GM12878 (cell line): ENCODE data around the gene RUNX3. TPM values are rescaled to one million over a fixed set of nuclear protein-coding genes. Genes with fewer than 3 reads are reported as not detected.

Experiments used
- BACH1 ChIP-seq: fragments of 450-650 bp; IDR thresholded peaks from 2 replicates; pipeline ENCODE4 v1.6.1; 2017; ENCODE audit warnings: mild to moderate bottlenecking, borderline replicate concordance
- BMI1 ChIP-seq: fragments of 450-650 bp; IDR thresholded peaks from 2 replicates; pipeline ENCODE4 v1.6.1; 2016; ENCODE audit warnings: mild to moderate bottlenecking, moderate library complexity, borderline replicate concordance
- CBFB ChIP-seq: IDR thresholded peaks from 2 replicates; pipeline ENCODE4 v1.6.1; 2016; ENCODE audit warnings: antibody characterized with exemption, low read depth
- CBX5 ChIP-seq: sonication (generic); IDR thresholded peaks from 2 replicates; pipeline ENCODE4 v1.6.1; 2016; ENCODE audit warnings: low read depth, moderate library complexity, mild to moderate bottlenecking, inconsistent platforms
- CHD2 ChIP-seq: IDR thresholded peaks from 2 replicates; pipeline ENCODE4 v1.6.1; 2011; ENCODE audit warnings: low read depth, low read length, improper control_type of control experiment, borderline replicate concordance
- CHD4 ChIP-seq: fragments of 200-600 bp; sonication (generic); IDR thresholded peaks from 2 replicates; pipeline ENCODE4 v1.6.1; 2016; ENCODE audit warnings: mild to moderate bottlenecking
- CREM ChIP-seq: IDR thresholded peaks from 2 replicates; pipeline ENCODE4 v1.6.1; 2014; ENCODE audit warnings: antibody characterized with exemption, low read depth
- FOXK2 ChIP-seq: fragments of 450-650 bp; IDR thresholded peaks from 2 replicates; pipeline ENCODE4 v1.6.1; 2017; ENCODE audit warnings: mild to moderate bottlenecking, moderate library complexity
- HDGF ChIP-seq: fragments of 450-650 bp; IDR thresholded peaks from 2 replicates; pipeline ENCODE4 v1.6.1; 2016; ENCODE audit warnings: antibody characterized with exemption
- KAT2A ChIP-seq: conservative IDR thresholded peaks from 2 replicates; pipeline ENCODE4 v1.6.1; 2011; ENCODE audit warnings: low read depth, low read length; ENCODE audit not compliant: control insufficient read depth
- SMAD1 ChIP-seq: fragments of 450-650 bp; IDR thresholded peaks from 2 replicates; pipeline ENCODE4 v1.6.1; 2018; ENCODE audit warnings: mild to moderate bottlenecking, low read depth; ENCODE audit not compliant: partially characterized antibody
- SMARCA5 ChIP-seq: fragments of 450-650 bp; IDR thresholded peaks from 2 replicates; pipeline ENCODE4 v1.6.1; 2017; ENCODE audit warnings: mild to moderate bottlenecking
- SUZ12 ChIP-seq: fragments of 200-600 bp; sonication (generic); IDR thresholded peaks from one replicate; pipeline ENCODE4 v1.6.1; 2018; ENCODE audit warnings: antibody characterized with exemption, mild to moderate bottlenecking; ENCODE audit not compliant: unreplicated experiment
- TAF1 ChIP-seq: IDR thresholded peaks from 2 replicates; pipeline ENCODE4 v1.6.1; 2011; ENCODE audit warnings: mild to moderate bottlenecking, low read depth, low read length, borderline replicate concordance
- TCF12 ChIP-seq: IDR thresholded peaks from 2 replicates; pipeline ENCODE4 v1.6.1; 2011; ENCODE audit warnings: low read depth, mild to moderate bottlenecking, low read length
- TCF7 ChIP-seq: IDR thresholded peaks from 2 replicates; pipeline ENCODE4 v1.6.1; 2014; ENCODE audit warnings: antibody characterized with exemption, borderline replicate concordance
- polyA plus RNA-seq, 11 experiments: library from polyadenylated mRNA; depleted of rRNA in 4 of 11; unstranded in 6 of 11; stranded (reverse) in 5 of 11; fragments of >200 nt; fragmentation: Nextera tagmentation in 4 of 11; fragmentation: Illumina TruSeq in 1 of 11; extraction: Ambion mirVana in 4 of 11; extraction: Trizol in 1 of 11; gene quantifications; 1 replicate in 1 of 11; 2 replicates in 10 of 11; pipeline versions ENCODE4 v1.2.1 to v1.2.3, GENCODE V29; 2011 to 2016; ENCODE audit warnings: inconsistent platforms in 2 of 11, missing spikeins in 2 of 11, low read depth in 1 of 11
- total RNA-seq, 4 experiments: library from RNA; depleted of rRNA in 3 of 4; stranded (reverse); fragments of >200 nt in 3 of 4; fragmentation: Illumina TruSeq in 1 of 4; extraction: Trizol in 1 of 4; gene quantifications; 2 replicates each; pipeline versions ENCODE4 v1.2.1 to v1.2.3, GENCODE V29; 2013 to 2021
- TF ChIP-seq, protein P1 (sequence below): fragments of 450-650 bp; IDR thresholded peaks from 2 replicates; pipeline ENCODE4 v1.6.1; 2017; ENCODE audit warnings: mild to moderate bottlenecking, low read depth, inconsistent platforms; ENCODE audit not compliant: poor library complexity, severe bottlenecking
- TF ChIP-seq, protein P2 (sequence below): fragments of 450-650 bp; formaldehyde crosslinking; IDR thresholded peaks from 2 replicates; pipeline ENCODE4 v1.4.0; 2020; ENCODE audit warnings: mild to moderate bottlenecking, moderate library complexity
- TF ChIP-seq, protein P3 (sequence below): fragments of 450-650 bp; IDR thresholded peaks from 2 replicates; pipeline ENCODE4 v1.6.1; 2016; ENCODE audit warnings: mild to moderate bottlenecking
- TF ChIP-seq, protein P4 (sequence below): fragments of 450-650 bp; IDR thresholded peaks from 2 replicates; pipeline ENCODE4 v1.6.1; 2017; ENCODE audit warnings: low read depth, mild to moderate bottlenecking, moderate library complexity

RUNX3 gene
- total and polyA plus RNA-seq, 10 of the 15 experiments (the other 5 are each of a cell fraction or from before 2014, with no cell fraction given): 19.0 to 151 (median 31.4) TPM

DNA sequence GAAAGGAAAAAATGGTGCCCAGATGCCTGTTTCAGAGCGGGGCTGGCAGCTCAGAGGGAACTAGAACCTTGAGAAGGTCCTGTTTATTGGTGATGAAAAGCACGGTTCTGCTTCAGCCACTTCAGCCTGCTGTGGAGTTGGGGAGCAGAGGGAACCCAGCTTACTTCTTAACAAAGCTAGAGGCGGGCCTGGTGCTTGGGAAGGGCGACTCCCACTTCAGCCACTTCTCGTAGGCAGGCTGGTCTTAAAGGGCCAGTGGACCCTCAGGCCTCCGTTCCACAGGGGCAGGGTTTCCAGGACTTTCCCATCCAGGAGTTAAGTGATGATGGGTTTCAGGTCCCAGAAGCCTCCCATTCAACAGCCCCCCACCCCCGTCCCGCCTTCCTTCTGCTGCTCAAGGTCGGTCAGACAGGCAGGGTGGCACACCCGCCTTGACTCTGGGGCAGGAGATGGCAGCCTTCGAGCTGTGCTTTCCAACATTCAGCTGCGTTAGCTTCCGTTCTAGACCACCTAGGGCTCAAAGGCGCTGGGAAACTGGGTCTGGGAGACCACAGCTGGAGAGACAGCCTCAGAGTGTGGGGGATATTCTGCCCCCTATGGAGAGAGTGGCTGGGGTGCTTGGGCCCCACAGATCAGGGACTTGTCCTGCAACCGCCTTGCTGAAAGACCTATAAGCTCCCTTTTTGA is 3.4 kb downstream of the RUNX3 start (continued):
- TF ChIP-seq CHD2 (no peak), TCF12 (no peak), CHD4 (no peak), BACH1 (no peak; the same call in 1 of the 2 replicates), TCF7 (no peak), SMARCA5 (no peak), FOXK2 (no peak), CREM (no peak), CBFB (no peak), KAT2A (no peak), HDGF (no peak; the same call in 1 of the 2 replicates), SUZ12 (no peak), TAF1 (no peak), SMAD1 (no peak), CBX5 (no peak), BMI1 (no peak)
- TF ChIP-seq, protein P1, sequence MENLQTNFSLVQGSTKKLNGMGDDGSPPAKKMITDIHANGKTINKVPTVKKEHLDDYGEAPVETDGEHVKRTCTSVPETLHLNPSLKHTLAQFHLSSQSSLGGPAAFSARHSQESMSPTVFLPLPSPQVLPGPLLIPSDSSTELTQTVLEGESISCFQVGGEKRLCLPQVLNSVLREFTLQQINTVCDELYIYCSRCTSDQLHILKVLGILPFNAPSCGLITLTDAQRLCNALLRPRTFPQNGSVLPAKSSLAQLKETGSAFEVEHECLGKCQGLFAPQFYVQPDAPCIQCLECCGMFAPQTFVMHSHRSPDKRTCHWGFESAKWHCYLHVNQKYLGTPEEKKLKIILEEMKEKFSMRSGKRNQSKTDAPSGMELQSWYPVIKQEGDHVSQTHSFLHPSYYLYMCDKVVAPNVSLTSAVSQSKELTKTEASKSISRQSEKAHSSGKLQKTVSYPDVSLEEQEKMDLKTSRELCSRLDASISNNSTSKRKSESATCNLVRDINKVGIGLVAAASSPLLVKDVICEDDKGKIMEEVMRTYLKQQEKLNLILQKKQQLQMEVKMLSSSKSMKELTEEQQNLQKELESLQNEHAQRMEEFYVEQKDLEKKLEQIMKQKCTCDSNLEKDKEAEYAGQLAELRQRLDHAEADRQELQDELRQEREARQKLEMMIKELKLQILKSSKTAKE: no peak
- TF ChIP-seq, protein P2, sequence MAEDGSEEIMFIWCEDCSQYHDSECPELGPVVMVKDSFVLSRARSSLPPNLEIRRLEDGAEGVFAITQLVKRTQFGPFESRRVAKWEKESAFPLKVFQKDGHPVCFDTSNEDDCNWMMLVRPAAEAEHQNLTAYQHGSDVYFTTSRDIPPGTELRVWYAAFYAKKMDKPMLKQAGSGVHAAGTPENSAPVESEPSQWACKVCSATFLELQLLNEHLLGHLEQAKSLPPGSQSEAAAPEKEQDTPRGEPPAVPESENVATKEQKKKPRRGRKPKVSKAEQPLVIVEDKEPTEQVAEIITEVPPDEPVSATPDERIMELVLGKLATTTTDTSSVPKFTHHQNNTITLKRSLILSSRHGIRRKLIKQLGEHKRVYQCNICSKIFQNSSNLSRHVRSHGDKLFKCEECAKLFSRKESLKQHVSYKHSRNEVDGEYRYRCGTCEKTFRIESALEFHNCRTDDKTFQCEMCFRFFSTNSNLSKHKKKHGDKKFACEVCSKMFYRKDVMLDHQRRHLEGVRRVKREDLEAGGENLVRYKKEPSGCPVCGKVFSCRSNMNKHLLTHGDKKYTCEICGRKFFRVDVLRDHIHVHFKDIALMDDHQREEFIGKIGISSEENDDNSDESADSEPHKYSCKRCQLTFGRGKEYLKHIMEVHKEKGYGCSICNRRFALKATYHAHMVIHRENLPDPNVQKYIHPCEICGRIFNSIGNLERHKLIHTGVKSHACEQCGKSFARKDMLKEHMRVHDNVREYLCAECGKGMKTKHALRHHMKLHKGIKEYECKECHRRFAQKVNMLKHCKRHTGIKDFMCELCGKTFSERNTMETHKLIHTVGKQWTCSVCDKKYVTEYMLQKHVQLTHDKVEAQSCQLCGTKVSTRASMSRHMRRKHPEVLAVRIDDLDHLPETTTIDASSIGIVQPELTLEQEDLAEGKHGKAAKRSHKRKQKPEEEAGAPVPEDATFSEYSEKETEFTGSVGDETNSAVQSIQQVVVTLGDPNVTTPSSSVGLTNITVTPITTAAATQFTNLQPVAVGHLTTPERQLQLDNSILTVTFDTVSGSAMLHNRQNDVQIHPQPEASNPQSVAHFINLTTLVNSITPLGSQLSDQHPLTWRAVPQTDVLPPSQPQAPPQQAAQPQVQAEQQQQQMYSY: no peak
- TF ChIP-seq, protein P3, sequence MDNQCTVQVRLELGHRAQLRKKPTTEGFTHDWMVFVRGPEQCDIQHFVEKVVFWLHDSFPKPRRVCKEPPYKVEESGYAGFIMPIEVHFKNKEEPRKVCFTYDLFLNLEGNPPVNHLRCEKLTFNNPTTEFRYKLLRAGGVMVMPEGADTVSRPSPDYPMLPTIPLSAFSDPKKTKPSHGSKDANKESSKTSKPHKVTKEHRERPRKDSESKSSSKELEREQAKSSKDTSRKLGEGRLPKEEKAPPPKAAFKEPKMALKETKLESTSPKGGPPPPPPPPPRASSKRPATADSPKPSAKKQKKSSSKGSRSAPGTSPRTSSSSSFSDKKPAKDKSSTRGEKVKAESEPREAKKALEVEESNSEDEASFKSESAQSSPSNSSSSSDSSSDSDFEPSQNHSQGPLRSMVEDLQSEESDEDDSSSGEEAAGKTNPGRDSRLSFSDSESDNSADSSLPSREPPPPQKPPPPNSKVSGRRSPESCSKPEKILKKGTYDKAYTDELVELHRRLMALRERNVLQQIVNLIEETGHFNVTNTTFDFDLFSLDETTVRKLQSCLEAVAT: peak; percentile 20
- TF ChIP-seq, protein P4, sequence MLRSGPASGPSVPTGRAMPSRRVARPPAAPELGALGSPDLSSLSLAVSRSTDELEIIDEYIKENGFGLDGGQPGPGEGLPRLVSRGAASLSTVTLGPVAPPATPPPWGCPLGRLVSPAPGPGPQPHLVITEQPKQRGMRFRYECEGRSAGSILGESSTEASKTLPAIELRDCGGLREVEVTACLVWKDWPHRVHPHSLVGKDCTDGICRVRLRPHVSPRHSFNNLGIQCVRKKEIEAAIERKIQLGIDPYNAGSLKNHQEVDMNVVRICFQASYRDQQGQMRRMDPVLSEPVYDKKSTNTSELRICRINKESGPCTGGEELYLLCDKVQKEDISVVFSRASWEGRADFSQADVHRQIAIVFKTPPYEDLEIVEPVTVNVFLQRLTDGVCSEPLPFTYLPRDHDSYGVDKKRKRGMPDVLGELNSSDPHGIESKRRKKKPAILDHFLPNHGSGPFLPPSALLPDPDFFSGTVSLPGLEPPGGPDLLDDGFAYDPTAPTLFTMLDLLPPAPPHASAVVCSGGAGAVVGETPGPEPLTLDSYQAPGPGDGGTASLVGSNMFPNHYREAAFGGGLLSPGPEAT: peak; percentile 61
